Omental fat pad (tissue), 4 donors: Measurements from ENCODE around the gene DDX41. TPM values are rescaled to one million over a fixed set of nuclear protein-coding genes. Genes with fewer than 3 reads are reported as not detected.

Source experiments
- ATAC-seq: fragments of 150-250 bp; one replicate; pipeline ENCODE4 v1.9.1; 2016; ENCODE audit warnings: mild to moderate bottlenecking, moderate library complexity; ENCODE audit not compliant: low FRiP score
- DNase-seq: peaks from one replicate; pipeline ENCODE4 v3.0.0-alpha.2; 2019; ENCODE audit warnings: low spot score
- total RNA-seq, 4 donors: library from RNA; depleted of rRNA; stranded (reverse); fragments of >200 nt; gene quantifications; one replicate each; pipeline ENCODE4 v1.1.0, GENCODE V29; 2016
- TF ChIP-seq, protein P1 (sequence below), 3 donors: fragments of 450-650 bp; IDR thresholded peaks; one replicate each; pipeline ENCODE4 v1.5.1; 2016 to 2017; ENCODE audit warnings: antibody characterized with exemption in 3 of 3, mild to moderate bottlenecking in 3 of 3, moderate library complexity in 2 of 3

The DDX41 gene
- total RNA-seq, 4 donors from 2014 or later, result 66.2 to 93.7 (median 73.6) TPM

- ATAC-seq (no peak), DNase-seq (no peak)
- TF ChIP-seq, protein P1, sequence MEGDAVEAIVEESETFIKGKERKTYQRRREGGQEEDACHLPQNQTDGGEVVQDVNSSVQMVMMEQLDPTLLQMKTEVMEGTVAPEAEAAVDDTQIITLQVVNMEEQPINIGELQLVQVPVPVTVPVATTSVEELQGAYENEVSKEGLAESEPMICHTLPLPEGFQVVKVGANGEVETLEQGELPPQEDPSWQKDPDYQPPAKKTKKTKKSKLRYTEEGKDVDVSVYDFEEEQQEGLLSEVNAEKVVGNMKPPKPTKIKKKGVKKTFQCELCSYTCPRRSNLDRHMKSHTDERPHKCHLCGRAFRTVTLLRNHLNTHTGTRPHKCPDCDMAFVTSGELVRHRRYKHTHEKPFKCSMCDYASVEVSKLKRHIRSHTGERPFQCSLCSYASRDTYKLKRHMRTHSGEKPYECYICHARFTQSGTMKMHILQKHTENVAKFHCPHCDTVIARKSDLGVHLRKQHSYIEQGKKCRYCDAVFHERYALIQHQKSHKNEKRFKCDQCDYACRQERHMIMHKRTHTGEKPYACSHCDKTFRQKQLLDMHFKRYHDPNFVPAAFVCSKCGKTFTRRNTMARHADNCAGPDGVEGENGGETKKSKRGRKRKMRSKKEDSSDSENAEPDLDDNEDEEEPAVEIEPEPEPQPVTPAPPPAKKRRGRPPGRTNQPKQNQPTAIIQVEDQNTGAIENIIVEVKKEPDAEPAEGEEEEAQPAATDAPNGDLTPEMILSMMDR (IDR thresholded peaks at IDR 0.05), result no peak
Observed at GRCh38 chr5:177529247-177530203, 12.8 kb upstream of the DDX41 start.

DNA sequence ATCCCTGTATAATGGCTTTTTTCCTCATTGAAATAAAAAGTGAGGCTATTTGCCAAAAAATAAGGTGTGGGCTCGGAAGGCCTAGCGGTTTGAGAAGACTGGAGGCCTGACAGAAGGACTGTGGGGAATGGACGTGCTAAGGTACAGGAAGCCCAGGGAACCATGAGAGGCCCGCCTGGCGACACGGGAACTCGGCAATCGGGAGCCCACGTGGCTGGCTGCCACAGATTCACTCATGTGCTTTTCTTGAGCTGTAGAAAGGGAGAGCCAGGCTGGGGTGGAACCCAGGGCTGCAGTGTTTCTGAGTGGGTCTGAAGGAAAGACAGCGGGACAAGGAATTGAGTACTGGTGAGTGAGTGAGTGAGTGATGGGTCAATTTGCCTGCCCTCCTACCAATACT lies 11.9 kb upstream of the DDX41 start:
- ATAC-seq (no peak), DNase-seq (no peak)
- TF ChIP-seq, protein P1 (IDR thresholded peaks at IDR 0.05), result no peak

DNA sequence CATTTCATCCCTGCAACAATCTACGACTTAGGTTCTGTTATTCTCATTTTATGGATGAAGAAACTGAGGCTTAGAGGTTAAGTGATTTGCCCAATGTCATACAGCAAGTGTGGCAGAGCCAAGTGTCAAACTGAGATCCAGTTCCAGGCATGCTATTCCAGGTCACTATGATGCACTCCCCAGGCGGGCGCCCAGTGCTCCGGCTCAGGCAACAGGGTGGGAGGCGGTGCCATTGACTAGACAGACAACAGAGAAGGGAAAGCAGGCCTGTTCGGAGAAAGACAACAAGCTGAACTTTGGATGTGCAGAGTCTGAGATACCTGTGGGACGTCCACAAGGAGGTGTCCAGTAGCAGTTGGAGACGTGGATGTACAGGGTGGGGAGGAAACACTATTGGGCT lies 10.8 kb upstream of the DDX41 start:
- ATAC-seq (no peak), DNase-seq (no peak)
- TF ChIP-seq, protein P1 (IDR thresholded peaks at IDR 0.05), result no peak

- no peak for DNase-seq
- no peak for ATAC-seq
- TF ChIP-seq, protein P1 (IDR thresholded peaks at IDR 0.05), result no peak
Observed at GRCh38 chr5:177526791-177527190, 10.0 kb upstream of the DDX41 start.

DNA sequence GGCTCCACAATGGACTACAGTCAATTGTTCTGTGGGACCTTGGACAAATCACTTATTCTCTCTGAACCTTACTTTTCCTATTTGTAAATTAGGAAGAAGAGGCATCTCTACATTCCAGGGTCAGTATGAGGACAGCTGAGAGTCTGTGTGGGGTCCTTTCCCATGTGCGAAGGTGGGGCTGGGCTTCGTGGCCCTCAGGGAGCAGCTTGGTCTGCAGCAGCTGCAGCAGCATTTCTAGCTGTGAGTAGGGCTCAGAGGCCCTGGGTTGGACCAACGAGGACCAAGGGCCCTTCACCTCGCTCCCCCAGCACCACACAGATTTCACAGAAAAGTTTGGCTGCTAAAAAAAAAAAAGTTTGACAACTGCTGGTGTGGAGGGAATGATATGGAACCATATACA lies 9.4 kb upstream of the DDX41 start:
- DNase-seq (no peak), ATAC-seq (no peak)
- TF ChIP-seq, protein P1 (IDR thresholded peaks at IDR 0.05), result no peak

- TF ChIP-seq, protein P1 (IDR thresholded peaks at IDR 0.05), result no peak
- DNase-seq (no peak), ATAC-seq (no peak)
Observed at GRCh38 chr5:177524941-177525655, 8.3 kb upstream of the DDX41 start.
